Endodermal cell (in vitro differentiated cells): ENCODE measurements around the gene PILRB. TPM values are rescaled to one million over a fixed set of nuclear protein-coding genes. Genes with fewer than 3 reads are reported as not detected.

Experiments
- DNase-seq: peaks from one replicate; pipeline ENCODE4 v3.0.0-alpha.2; 2017
- H3K27ac ChIP-seq: 2 replicates; pipeline ENCODE4 v1.5.1; 2013; ENCODE audit warnings: mild to moderate bottlenecking, low read depth, low read length, moderate library complexity
- H3K27me3 ChIP-seq: 2 replicates; pipeline ENCODE4 v1.6.1; 2013; ENCODE audit warnings: mild to moderate bottlenecking, low read length, moderate library complexity; ENCODE audit not compliant: insufficient read depth, control insufficient read depth, poor library complexity, severe bottlenecking
- H3K36me3 ChIP-seq: 2 replicates; pipeline ENCODE4 v1.7.0; 2013; ENCODE audit warnings: mild to moderate bottlenecking, low read length, moderate library complexity; ENCODE audit not compliant: control insufficient read depth, insufficient read depth
- H3K4me1 ChIP-seq: one replicate; pipeline ENCODE4 v1.7.0; 2013; ENCODE audit warnings: low read length; ENCODE audit not compliant: control insufficient read depth, insufficient read depth
- H3K4me3 ChIP-seq: 2 replicates; pipeline ENCODE4 v1.5.1; 2013; ENCODE audit warnings: mild to moderate bottlenecking, low read length, moderate library complexity
- H3K9ac ChIP-seq: 2 replicates; pipeline ENCODE4 v1.6.1; 2013; ENCODE audit warnings: mild to moderate bottlenecking, low read length, moderate library complexity; ENCODE audit not compliant: poor library complexity, severe bottlenecking; ENCODE audit errors: extremely low read depth
- H3K9me3 ChIP-seq: 2 replicates; pipeline ENCODE4 v1.6.1; 2013; ENCODE audit warnings: mild to moderate bottlenecking, low read length, moderate library complexity; ENCODE audit not compliant: control insufficient read depth
- H3K27ac Mint-ChIP-seq: 2 replicates; pipeline ENCODE4 v1.8.0; 2020; ENCODE audit warnings: mixed read lengths
- H3K27me3 Mint-ChIP-seq: 2 replicates; pipeline ENCODE4 v1.8.0; 2021; ENCODE audit warnings: mild to moderate bottlenecking, mixed read lengths; ENCODE audit not compliant: insufficient read depth
- H3K36me3 Mint-ChIP-seq: 2 replicates; pipeline ENCODE4 v1.8.0; 2020; ENCODE audit warnings: low read depth, mixed read lengths
- H3K4me1 Mint-ChIP-seq: 2 replicates; pipeline ENCODE4 v1.8.0; 2020; ENCODE audit warnings: mixed read lengths
- H3K4me3 Mint-ChIP-seq: 2 replicates; pipeline ENCODE4 v1.8.0; 2020; ENCODE audit warnings: mild to moderate bottlenecking, moderate library complexity, mixed read lengths
- H3K9me3 Mint-ChIP-seq: 2 replicates; pipeline ENCODE4 v1.8.0; 2020; ENCODE audit warnings: mild to moderate bottlenecking, mixed read lengths
- WGBS, 2 experiments: methylation state at CpG; one replicate each; pipeline versions ENCODE4 v1.1.5 to v1.1.7; 2013; ENCODE audit warnings: missing lambda C conversion rate in 2 of 2, mixed read lengths in 1 of 2; ENCODE audit not compliant: insufficient coverage in 1 of 2, insufficient read length in 1 of 2; 5-methylcytosine and 5-hydroxymethylcytosine counted together
- total RNA-seq, 2 donors: library from RNA; stranded (reverse); fragmentation: NEBNext Ultra II Directional in 1 of 2; extraction: Animal tissue kit (Norgen Biotek cat#: 25700) in 1 of 2; gene quantifications; 2 replicates in 1 of 2; 3 replicates in 1 of 2; pipeline ENCODE4 v1.2.1, GENCODE V29; 2021
- TF ChIP-seq, protein P1 (sequence below): fragments of 200-600 bp; sonication (generic); conservative IDR thresholded peaks from 2 replicates; pipeline ENCODE4 v1.5.0; 2021; ENCODE audit warnings: antibody characterized with exemption, mild to moderate bottlenecking

PILRB gene
- total RNA-seq, 2 donors from 2014 or later = 51.9 to 84.4 TPM

DNA sequence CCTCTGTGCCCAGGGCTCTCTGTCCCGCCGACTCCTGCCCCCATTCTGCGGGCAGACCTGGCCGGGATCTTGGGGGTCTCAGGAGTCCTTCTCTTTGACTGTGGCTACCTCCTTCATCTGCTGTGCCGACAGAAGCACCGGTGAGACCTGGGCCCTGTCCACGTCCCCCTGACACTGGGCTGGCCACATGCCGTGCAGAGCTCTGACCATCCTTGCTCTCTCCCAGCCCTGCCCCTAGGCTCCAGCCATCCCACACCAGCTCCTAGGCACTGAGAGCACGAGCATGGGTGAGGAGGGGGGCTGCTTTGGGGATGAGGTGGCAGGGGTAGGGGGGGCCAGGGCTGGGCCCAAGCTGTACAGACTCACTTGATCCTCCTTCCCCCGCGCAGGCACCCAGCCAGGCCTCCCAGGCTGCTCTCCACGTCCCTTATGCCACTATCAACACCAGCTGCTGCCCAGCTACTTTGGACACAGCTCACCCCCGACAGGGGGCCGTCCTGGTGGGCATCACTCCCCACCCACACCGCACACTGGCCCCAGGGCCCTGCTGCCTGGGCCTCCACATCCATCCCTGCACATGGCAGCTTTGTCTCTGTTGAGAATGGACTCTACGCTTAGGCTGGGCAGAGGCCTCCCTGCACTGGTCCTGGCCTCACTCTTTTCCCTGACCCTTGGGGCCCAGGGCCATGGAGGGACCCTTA lies 4.8 kb upstream of the PILRB start:
- no peak overlapping the region for H3K9ac ChIP-seq
- Mint-ChIP-seq H3K4me3 (no peak overlapping the region), H3K27me3 (no peaks in the 10 kb centered on the region), H3K9me3 (no peaks in the 10 kb centered on the region), H3K36me3 (peaks cover 46% of the 10 kb centered on the region), H3K4me1 (no peaks in the 10 kb centered on the region), H3K27ac (no peak overlapping the region)
- WGBS, 2 experiments = 96 to 100% methylated on average over 8 to 16 of the region's 16 CpGs
- H3K27me3 ChIP-seq = no peaks in the 10 kb centered on the region
- TF ChIP-seq, protein P1, sequence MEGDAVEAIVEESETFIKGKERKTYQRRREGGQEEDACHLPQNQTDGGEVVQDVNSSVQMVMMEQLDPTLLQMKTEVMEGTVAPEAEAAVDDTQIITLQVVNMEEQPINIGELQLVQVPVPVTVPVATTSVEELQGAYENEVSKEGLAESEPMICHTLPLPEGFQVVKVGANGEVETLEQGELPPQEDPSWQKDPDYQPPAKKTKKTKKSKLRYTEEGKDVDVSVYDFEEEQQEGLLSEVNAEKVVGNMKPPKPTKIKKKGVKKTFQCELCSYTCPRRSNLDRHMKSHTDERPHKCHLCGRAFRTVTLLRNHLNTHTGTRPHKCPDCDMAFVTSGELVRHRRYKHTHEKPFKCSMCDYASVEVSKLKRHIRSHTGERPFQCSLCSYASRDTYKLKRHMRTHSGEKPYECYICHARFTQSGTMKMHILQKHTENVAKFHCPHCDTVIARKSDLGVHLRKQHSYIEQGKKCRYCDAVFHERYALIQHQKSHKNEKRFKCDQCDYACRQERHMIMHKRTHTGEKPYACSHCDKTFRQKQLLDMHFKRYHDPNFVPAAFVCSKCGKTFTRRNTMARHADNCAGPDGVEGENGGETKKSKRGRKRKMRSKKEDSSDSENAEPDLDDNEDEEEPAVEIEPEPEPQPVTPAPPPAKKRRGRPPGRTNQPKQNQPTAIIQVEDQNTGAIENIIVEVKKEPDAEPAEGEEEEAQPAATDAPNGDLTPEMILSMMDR = no peak
- no peaks in the 10 kb centered on the region for H3K9me3 ChIP-seq
- no peak overlapping the region for H3K4me3 ChIP-seq
- no peak overlapping the region for H3K27ac ChIP-seq
- no peak for DNase-seq
- H3K4me1 ChIP-seq = no peaks in the 10 kb centered on the region
- H3K36me3 ChIP-seq = peaks cover 74% of the 10 kb centered on the region

DNA sequence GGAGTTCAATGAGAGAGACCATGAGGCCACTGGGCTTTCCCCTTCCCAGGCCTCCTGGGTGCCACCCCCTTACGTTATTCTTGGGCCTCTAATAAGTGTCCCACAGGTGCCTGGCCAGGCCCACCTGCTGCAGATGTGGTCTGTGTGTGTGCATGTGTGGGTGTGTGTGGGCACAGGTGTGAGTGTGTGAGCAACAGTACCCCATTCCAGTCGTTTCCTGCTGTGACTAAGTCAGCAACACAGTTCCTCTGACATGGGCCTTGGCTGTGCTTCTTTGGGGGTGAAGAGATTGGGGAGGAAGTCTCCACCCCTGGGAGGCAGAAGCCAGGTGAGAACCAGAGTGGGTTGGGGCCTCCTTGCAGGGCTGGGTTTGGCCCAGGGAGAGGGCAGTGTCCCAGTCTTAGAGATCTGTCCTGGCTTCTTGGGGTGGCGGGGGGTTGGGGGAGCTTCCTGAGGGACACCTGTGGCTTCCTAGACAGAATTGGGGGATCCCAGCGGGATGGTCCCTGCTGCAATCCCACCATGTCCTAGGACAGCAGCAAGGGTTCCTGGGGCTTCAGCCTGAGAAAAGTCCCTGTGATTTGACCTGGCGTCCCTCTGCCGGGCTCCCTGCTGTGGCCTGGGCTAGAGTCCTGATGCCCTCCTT lies 4.1 kb upstream of the PILRB start:
- Mint-ChIP-seq H3K27ac (no peak overlapping the region), H3K27me3 (no peaks in the 10 kb centered on the region), H3K4me1 (no peaks in the 10 kb centered on the region), H3K36me3 (peaks cover 47% of the 10 kb centered on the region), H3K9me3 (no peaks in the 10 kb centered on the region), H3K4me3 (no peak overlapping the region)
- H3K4me3 ChIP-seq = no peak overlapping the region
- TF ChIP-seq, protein P1 = no peak
- H3K36me3 ChIP-seq = peaks cover 71% of the 10 kb centered on the region
- no peaks in the 10 kb centered on the region for H3K27me3 ChIP-seq
- H3K9ac ChIP-seq = no peak overlapping the region
- WGBS, 2 experiments = 95% methylated on average over 4 to 6 of the region's 6 CpGs
- H3K9me3 ChIP-seq = no peaks in the 10 kb centered on the region
- no peak for DNase-seq
- no peak overlapping the region for H3K27ac ChIP-seq
- H3K4me1 ChIP-seq = no peaks in the 10 kb centered on the region

DNA sequence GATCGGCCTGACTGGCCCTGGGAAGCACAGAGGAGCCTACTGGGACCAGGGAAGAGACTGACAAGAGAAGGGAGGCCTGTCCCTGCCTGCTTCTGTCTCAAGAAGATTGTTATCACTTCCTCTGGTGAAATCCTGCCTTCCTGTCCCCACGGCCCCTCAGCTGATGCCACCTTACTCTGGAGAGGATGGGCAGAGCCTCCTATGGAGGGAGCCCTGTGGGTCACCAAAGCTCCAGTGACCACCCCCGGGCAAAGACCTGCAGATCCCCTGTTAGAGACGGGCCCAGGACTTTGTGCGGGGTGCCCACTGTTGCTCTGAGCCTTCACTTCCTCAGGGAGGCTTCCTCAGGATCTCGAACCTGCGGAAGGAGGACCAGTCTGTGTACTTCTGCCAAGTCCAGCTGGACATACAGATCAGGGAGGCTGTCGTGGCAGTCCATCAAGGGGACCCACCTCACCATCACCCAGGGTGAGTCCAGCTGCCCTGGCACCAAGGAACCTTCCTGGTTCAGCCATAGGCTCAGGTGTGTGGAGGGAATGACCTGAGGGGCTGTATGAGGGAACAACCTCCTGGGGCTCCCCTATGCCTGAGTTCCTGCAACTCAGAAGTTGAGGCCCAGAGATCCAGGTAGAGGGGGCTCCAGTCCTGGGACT lies 1.4 kb upstream of the PILRB start:
- H3K4me3 Mint-ChIP-seq = no peak overlapping the region
- no peak overlapping the region for H3K9ac ChIP-seq
- DNase-seq = no peak
- 93 to 94% methylated on average over 6 to 8 of the region's 8 CpGs for WGBS, 2 experiments
- no peak overlapping the region for H3K27ac ChIP-seq
- H3K4me1 Mint-ChIP-seq = no peaks in the 10 kb centered on the region
- peaks cover 43% of the 10 kb centered on the region for H3K36me3 Mint-ChIP-seq
- no peaks in the 10 kb centered on the region for H3K4me1 ChIP-seq
- peaks cover 72% of the 10 kb centered on the region for H3K36me3 ChIP-seq
- H3K9me3 Mint-ChIP-seq = no peaks in the 10 kb centered on the region
- TF ChIP-seq, protein P1 = no peak
- no peaks in the 10 kb centered on the region for H3K9me3 ChIP-seq
- H3K27me3 ChIP-seq = no peaks in the 10 kb centered on the region
- no peak overlapping the region for H3K27ac Mint-ChIP-seq
- H3K4me3 ChIP-seq = no peak overlapping the region
- H3K27me3 Mint-ChIP-seq = no peaks in the 10 kb centered on the region
